GM19467 (cell line): ENCODE results near the gene ITIH1.
"Not testable (repeated sequence)": the region's sequence is repeated elsewhere in the genome, so short reads cannot be mapped to it uniquely, and the experiment has no call there.

Experiments
- ATAC-seq: cut with Tn5 transposase; IDR thresholded peaks from one replicate; pipeline ENCODE4 v1.9.1; 2021; ENCODE audit warnings: mild to moderate bottlenecking, moderate library complexity; ENCODE audit not compliant: unreplicated experiment

Gene ITIH1

DNA sequence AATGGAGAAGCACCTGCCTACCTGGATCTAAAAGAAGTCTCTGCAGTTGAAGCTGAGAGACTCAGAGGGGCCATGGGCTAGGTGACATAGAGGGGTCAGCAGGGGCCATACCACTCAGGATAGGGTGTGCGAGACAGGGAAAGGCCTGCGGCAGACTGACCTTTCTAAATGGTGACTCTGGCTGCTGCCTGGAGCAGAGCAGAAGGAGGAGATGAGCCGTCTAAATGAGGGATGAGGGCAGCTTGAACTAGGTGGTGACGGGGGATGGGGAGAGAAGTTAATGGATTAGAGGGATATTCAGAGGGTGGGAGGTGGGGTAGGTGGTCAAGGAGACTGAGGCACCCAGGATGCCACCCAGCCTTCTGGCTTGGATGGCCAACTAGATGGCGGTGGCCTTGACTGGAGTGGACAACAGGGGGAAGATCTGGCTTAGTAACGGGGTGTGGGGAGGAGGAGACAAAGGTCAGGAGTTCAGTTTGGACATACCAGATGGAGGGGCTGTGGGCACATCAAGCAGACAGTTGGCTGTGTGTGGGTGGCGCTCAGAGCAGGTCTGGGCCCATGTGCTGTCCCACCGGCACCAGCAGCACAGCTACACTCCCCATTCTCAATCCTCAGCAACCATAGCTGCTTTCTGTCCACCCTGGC, 3.2 kb upstream of the ITIH1 start:
- no peak for ATAC-seq

DNA sequence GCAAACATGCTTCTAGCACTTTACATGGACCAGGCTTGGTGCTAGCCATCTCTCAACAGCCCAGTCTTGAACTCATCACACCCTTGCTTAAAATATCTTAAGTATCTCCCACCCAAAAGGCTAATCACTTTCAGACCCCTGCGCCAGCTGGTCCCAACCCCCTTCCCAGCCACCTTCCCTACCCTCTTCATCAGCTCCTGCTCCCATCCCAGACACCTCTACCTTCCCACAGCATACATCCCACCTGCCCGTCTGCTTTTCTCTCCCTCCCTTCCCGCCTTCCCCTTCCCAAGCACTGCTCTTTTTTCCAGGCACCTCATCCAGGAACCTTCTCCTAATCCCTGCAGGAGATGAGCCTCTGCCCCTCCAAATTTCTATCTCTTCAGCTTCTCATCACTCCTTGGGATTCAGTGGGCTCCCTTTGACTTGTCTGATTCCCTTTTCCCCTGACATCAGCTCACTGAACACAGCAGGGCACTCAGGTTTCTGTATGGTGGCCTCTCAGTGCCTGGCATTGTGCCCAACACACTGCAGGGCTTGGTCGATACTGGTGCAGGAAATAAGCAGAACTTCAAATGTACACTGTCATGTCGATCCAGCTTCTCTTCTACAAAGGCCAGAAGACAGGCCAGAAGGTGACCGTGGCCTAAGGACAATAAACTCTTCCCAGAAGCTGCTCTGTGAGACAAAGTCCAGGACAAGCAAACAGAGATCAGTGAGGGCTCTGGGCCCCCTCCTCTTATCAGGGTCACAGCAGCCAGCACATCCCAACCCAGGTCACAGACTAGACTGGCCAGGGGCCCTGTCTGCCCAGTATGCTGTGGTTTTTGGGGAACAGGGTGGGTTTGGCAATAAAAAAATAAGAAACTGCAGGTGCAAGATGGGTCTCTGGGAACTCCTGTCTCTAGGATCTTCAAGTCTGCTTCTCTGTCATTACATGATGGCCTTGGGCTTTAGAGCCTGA, 2.2 kb upstream of the ITIH1 start:
- ATAC-seq = no peak

DNA sequence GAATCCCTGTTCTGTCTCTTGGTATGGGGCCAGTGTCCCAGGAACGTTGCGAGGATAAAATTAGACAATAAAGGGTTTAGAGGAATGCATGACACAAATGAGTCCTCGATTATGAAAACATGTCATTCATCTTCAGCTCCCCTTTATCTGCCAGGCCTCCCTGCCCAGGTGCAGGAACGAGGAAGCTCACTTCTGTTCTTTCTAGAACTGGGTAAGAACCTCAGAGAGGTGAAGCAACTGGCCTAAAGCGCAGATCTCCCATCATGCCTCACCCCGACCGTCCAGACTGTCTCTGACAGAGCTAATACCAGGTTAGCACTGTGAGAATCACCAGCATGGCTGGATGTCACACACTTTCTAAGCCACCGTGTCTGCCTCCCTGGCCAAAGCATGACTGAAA, 1.5 kb upstream of the ITIH1 start:
- no peak for ATAC-seq

DNA sequence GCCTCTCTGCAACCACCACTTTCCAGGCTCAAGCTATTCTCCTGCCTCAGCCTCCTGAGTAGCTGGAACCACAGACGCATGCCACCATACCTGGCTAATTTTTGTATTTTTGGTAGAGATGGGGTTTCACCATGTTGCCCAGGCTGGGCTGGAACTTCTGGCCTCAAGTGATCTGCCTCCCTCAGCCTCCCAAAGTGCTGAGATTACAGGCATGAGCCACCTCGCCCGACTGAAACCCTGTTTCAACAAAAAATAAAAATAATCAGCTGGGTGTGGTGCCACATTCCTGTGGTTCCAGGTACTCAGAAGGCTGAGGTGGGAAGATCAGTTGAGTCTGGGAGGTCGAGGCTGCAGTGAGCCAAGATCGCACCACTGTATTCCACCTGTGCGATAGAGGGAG, 913 bp upstream of the ITIH1 start:
- not testable (repeated sequence) for ATAC-seq

DNA sequence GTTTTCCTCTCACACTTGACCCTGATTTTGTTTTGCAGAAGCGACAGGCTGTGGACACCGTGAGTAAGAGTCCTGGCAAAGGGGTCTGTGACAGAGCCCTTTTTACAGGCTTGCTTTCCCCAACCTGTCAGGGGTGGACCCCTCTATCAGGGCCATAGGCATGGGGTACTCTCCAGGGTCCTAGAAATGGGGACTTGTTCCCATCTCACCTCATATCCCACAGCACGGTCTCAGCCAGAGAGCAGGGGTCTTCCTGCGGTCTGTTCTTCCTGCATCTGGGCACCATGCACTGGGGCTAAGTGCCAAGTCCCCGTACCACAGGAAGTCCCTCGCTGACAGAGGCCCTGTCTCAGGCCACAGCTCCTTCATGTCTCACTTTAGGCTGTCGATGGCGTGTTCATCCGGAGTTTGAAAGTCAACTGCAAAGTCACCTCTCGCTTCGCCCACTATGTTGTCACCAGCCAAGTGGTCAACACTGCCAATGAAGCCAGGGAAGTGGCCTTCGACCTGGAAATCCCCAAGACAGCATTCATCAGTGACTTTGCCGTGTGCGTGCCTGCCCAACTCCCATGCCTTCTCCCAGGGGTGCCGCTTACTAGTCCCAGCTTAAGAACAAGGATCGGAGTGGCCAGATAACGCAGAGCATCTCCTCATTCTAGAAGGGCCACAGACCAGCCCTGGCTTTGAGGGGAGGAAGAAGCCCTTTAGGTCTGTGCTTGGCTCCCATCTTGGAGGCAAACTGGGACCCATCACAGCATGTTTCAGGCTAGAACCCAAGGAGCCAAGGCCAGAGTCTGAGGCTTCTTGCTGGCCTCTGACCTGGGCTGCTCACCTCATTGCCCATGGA, 783 bp downstream of the ITIH1 start:
- ATAC-seq = no peak

DNA sequence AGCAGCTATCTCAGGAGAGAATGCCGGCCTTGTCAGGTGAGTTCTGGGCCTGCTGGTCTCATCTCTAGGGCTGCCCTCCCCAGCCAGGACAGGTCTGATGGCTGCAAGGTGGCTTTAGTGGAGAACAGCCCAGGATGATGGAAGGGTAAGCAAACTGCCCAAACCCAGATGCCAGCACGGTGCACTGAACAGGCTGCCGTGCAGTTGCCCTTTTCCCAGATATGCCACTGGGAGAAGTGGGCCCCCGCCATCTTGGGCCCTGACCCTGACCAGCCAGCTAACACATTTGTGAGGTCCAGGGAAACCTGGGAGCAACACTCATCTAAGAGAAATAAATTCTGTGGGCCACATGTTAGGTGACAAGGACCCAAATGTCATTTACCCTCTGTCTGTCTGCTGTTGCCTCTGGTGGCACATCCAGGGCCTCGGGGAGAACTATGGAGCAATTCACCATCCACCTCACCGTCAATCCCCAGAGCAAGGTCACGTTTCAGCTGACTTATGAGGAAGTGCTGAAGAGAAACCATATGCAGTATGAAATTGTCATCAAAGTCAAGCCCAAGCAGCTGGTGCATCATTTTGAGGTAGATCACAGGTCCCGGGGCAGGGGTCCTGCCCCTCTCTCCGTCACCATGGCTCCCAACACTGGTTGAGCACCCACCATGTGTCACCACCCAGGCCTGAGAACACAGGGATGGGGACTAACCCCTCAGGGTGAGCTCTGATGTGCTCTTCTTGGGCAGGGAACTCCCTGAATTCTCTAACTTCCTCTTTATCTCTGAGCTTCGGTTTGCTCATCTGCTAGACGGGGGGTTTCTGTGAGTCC, 1.8 kb downstream of the ITIH1 start:
- ATAC-seq = no peak

DNA sequence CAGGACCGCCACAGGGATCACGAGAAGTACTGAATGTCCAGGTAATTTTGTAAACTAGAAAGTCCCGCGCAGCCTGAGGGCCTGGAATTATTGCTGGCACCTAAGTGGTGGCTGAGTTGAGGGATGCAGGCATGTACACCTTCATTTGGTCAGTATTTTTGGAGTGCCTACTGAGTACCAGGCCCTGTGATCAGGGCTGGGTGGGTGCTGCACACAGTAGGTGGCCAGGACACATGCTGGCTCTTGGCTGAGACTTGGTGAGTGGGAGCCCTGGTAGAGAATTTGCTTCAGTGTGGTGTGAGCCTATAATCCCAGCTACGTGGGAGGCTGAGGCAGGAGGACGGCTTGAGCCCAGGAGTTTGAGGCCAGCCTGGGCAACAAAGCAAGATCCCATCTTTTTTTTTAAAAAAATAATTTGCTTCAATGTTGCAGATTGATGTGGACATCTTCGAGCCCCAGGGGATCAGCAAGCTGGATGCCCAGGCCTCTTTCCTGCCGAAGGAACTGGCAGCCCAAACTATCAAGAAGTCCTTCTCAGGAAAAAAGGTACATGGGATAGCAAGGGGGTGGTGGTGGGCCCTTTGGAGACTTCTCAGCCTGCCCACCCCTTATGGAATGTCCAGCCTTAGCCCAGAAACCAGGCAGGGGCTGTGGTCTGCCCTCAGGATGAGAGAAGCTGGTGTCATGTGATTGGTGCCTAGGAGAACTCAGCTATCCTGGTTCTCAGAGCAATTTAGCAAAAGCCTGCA, 2.6 kb downstream of the ITIH1 start:
- no peak for ATAC-seq

DNA sequence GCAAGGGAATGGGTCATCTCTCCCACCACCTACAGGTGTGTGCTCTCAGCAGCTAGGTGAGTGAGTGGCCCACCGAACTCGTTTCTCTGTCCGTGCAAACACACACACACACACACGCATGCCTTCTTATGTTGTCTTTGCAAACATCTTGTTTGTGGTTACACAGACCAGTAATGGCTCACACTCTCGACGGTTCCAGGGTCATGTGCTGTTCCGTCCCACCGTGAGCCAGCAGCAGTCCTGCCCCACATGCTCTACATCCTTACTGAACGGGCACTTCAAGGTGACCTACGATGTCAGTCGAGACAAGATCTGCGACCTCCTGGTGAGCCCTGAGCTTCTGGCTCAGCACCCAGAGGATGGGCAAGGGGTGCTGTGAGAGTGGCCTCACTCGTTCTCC, 4.3 kb downstream of the ITIH1 start:
- no peak for ATAC-seq

DNA sequence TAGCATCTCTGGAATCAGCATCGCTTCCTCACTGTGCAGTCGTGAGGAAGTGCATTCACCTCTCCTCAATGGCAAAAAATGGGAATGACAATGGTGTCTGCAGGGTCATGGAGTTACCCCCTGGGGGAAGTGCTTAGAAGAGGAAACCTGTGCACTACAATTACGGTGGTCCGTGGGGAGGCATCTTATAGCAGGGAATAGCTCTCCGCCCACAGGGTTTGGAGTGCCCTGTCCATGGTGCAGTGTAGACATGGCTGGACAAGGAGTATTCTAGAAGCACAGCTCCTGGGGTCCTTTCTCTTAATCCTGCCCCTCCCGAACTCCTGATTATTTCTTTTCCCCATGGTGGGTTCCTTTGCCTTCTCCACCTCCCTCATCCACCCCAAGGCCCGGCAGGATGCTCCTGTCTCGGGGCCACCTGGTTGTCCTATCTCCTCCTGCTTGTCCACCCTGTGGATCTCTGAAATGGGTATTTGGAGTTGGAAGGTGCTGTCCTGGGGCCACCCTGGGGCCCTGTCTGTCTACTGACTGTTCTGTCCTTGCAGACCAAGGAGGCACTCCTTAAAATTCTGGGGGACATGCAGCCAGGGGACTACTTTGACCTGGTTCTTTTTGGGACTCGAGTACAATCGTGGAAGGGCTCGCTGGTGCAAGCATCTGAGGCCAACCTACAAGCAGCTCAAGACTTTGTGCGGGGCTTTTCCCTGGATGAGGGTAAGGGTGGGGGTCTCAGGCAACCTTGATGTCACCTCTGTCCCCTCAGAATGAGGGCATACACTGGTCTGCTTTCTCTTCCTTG, 5.2 kb downstream of the ITIH1 start:
- no peak for ATAC-seq

DNA sequence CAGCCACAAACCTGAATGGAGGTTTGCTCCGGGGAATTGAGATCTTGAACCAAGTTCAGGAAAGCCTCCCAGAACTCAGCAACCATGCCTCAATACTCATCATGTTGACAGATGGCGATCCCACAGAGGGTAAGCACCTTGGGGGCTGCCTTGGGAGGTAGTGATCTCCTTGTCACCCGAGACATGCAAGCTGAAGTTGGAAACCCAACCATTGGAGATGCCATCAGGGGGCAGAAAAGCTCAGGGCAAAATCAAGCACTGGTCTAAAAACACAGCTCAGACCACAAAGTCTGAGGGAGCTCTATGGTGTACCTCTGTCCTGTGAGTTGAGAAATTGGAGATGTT, 5.8 kb downstream of the ITIH1 start:
- no peak for ATAC-seq

DNA sequence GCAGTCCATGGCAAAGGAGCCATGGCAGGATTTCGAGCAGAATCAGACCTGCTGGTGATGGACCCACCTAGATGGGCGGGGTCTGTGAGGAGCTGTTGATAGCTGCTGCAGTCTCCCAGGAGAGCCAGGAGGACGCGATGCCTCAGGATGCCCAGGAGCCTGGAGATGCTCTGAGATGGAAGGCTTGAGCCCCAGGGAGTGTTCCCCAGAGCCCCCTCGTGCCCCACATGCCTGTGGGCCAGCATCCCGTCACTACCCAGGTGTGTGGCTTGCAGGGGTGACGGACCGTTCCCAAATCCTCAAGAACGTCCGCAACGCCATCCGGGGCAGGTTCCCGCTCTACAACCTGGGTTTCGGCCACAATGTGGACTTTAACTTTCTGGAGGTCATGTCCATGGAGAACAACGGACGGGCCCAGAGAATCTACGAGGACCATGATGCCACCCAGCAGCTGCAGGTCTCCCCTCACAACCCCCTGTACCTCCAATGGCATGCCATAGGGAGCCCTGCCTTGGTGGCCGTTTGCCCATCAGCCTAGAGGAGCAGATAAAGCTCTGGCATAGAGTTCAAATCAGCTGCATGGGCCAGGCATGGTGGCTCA, 6.7 kb downstream of the ITIH1 start:
- no peak for ATAC-seq

DNA sequence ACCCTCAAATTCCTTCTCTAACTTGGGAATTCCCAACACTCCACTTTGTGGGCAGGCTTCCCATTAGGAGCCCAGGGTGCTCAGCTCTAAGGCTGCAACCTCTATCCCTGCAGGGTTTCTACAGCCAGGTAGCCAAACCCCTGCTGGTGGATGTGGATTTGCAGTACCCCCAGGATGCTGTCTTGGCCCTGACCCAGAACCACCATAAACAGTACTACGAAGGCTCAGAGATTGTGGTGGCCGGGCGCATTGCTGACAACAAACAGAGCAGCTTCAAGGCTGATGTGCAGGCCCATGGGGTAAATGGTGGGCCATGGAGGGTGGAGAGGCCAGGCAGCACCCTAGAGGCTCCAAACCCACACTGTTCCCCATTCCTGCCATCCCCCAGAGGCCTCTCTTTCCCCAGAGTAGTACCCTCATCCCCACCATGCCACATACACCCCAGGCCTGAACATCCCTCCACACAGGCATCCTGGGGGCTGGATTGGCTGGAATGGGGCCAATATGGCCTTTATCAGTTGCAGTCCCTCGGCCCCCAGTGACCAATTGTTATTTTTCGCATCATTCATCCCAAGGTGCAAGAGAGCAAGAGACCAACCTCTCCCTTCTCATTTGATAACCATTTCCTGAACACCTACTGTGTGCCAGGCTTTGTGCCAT, 7.7 kb downstream of the ITIH1 start:
- ATAC-seq = no peak

DNA sequence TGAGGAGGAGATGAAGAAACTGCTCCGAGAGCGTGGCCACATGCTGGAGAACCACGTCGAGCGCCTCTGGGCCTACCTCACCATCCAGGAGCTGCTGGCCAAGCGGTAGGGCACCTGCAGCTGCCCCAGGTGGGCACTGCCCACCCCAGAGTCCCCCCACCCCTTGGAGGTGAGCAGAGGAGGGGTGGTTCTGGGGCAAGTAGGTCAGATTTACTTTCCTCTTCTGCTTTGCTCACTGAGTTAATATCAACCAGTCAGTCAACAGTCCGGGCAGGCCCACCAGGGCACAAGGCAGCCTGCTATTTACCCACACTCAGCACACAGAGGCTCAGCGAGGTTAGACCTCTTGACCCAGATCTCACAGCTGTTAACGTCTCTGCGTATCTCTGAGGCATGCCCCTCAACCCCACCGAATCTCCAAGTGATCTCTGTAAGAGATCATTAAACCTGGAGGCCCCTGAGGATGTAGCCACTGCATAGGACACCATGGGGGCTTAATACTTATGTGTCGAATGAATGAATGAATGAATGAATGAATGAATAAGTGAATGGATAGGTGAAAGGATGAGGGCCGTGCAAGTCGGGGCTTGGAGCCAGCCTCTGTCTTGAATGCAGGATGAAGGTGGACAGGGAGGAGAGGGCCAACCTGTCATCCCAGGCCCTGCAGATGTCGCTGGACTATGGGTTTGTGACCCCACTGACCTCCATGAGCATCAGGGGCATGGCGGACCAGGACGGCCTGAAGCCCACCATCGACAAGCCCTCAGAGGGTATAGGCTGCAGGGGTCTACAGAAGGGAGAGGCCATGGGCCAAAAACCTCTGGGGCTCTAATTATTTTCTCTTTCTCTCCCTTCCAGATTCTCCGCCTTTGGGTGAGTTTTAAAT, 9.2 kb downstream of the ITIH1 start:
- no peak for ATAC-seq

DNA sequence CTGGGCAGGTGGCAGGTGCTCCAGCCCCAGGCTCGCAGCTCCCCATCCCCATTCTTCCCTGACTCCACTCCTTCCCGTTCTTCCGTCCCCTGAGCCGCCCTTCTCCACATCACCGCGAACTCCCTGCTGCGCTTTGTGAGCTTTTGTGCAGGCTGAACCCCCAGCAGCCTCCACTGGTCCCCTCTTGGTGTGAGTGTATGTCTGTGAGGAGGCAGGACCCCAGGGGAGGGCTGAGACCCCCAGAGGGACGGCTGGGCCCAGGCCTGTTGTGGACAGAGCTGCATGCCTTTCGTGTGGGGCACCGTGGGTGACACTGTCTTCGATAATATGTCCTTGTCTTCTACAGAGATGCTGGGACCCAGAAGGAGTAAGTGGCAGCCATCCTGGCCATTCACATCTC, 9.8 kb downstream of the ITIH1 start:
- ATAC-seq = no peak

DNA sequence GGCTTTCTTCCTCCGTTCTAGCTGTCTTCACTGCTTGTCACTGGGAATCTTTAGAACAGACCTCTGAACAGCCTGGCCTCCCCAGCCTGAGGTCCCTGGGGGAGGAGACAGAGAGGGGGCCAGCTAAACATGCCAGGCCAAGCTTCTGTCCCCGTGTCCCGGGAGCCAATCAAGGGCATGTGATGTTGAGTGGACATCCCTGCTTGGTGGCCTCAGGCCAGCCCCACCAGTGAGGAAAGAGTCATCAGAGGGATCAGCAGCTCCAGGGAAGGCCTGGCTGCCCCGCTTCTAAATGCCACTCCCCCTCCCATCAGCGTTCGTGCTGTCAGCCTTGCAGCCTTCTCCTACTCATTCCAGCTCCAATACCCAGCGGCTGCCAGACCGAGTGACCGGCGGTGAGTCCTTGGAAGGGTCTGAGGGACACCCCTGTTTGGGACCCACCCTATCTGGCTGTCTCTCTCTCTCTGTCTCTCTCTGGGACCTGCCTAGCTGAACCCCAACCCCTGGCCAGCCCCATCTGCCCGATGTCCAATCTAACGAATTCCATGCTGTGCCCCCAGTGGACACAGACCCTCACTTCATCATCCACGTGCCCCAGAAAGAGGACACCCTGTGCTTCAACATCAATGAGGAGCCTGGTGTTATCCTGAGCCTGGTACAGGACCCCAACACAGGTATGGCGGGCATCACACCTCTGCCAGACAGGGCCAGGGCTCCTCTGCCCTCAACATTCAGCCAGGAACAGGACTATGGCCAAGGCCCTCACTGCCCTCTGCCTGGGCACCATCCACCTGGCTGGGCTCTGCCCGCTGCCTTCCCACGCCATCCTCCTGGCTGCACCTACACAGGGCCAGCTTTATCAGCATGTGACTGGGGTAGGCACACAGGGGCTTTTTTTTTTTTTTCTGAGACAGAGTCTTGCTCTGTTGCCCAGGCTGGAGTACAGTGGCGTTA, 10.6 kb downstream of the ITIH1 start:
- ATAC-seq = no peak
